ENCODE data around the gene C15orf61.

The C15orf61 gene

DNA sequence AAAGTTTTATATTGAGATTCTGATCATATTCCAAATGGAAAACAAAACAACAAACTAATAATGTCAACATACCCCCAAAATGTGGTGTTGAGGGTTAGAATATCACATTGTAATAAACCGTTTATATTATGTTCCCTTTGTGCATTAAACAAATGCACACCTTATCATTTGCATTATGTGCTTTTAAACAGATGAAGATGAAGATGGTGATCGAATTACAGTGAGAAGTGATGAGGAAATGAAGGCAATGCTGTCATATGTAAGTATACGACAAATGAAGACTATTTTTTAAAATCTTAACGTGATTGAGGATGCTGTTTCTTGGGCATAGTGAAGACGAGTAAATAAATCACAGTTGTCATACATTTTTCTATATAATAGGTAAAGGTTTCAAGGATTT, 42.2 kb downstream of the C15orf61 start (continued):
- TF ChIP-seq, protein P1, sequence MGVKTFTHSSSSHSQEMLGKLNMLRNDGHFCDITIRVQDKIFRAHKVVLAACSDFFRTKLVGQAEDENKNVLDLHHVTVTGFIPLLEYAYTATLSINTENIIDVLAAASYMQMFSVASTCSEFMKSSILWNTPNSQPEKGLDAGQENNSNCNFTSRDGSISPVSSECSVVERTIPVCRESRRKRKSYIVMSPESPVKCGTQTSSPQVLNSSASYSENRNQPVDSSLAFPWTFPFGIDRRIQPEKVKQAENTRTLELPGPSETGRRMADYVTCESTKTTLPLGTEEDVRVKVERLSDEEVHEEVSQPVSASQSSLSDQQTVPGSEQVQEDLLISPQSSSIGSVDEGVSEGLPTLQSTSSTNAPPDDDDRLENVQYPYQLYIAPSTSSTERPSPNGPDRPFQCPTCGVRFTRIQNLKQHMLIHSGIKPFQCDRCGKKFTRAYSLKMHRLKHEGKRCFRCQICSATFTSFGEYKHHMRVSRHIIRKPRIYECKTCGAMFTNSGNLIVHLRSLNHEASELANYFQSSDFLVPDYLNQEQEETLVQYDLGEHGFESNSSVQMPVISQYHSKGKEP (tag by site-specific recombination; IDR thresholded peaks at IDR 0.05) = peak; percentile 50
- TF ChIP-seq ZNF10 (tag by site-specific recombination; IDR thresholded peaks at IDR 0.05) (0 out of 2 replicates have a peak, but pooled peaks have one; percentile 38), ZNF132 (tag by site-specific recombination; IDR thresholded peaks at IDR 0.05; ENCODE audit: borderline replicate concordance) (no peak)

DNA sequence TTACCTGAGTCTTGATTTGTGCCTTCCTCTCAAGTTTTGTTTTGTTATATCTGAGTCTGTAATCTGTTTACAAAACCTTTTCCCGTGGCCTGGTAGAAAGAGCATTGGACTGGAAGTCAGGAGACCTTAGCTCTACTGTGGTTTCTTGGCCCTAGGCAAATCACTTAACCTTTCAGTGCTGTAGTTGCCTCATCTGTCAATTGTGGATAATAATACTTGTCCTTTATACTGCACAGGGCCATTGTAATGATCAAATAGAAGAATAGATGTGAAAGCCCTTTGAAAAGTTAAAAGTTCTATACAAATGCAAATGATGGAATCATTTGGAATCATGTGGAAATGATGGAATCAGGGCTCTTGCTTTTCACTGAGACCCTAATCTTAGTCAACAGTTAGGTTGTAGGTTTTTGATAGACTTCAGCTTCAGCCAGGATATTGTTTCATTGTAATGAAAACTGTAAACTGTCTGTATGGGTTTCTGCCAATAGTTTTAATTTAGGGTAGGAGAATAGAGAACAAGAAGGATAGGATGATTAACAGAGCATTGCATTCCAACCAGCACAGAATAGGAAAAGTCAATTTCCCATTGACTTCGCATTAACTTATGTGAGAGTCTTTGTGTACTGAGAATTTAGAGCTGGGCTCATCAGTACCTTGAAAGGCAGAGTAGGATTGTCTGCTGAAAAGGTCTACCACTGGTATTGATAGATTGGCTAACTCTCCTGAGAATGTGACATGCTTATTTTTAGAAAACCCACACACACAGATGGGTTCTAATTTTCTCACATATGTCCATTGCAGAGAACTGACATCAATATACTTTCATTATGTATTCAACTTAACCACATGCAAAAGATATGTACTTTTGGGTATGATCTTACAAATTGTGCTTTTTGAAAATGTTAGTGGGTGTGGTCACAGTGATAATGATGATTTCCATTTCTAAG, 43.4 kb downstream of the C15orf61 start:
- CTCF ChIA-PET = interaction anchor here (0.6 kb wide), 2 partner anchors 106 to 117 kb away, joined by 3 read pairs; no protein-coding TSS in a partner anchor
- POLR2A ChIA-PET = no interaction called here

DNA sequence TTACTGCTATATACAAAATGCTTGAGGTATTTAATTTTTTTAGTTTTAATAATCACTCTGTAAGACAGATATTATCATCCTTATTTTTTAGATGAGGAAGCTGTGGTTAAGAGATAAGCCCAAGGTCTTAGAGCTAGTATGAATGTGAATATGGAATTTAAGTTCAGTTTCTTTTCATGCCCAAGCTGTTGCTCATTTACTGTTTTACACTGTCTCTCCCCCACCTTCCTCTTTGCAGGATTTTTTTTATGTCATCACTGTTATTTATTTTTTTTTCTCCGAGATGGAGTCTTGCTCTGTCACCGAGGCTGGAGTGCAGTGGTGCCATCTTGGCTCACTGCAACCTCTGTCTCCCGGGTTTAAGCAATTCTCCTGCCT, 44.0 kb downstream of the C15orf61 start:
- no peak for TF ChIP-seq ZNF654 (tag by site-specific recombination; IDR thresholded peaks at IDR 0.05; ENCODE audit: low read depth)
- TF ChIP-seq KLF9 (tag by site-specific recombination; IDR thresholded peaks at IDR 0.05; ENCODE audit: low read depth) = no peak
- no peak for TF ChIP-seq ZNF473 (tag by site-specific recombination; IDR thresholded peaks at IDR 0.05)
- TF ChIP-seq GFI1B (tag by site-specific recombination; IDR thresholded peaks at IDR 0.05) = no peak
- CTCF ChIA-PET = interaction anchor here (0.6 kb wide), 1 partner anchor 106 kb away, joined by 3 read pairs; no protein-coding TSS in a partner anchor
- no peaks in the 10 kb centered on the region for H3K9me3 ChIP-seq (ENCODE audit: control insufficient read depth, insufficient read depth, low read depth, low read length)
- H3K27ac ChIP-seq (ENCODE audit: extremely low read depth, low read depth, low read length) = no peak overlapping the region
- no peak overlapping the region for H3K4me3 ChIP-seq (ENCODE audit: low read depth, low read length)
- POLR2A ChIA-PET = no interaction called here
- peaks cover 25% of the 10 kb centered on the region for H3K4me1 ChIP-seq (ENCODE audit: control insufficient read depth, insufficient read depth, low read length)
- H3K36me3 ChIP-seq (ENCODE audit: control insufficient read depth in 2 of 2, insufficient read depth in 1 of 2, low read length in 2 of 2) = no peaks in the 10 kb centered on the region

More for the DNA sequence above, 43.4 kb downstream of the C15orf61 start:
- Histone ChIP-seq H3K27ac (ENCODE audit: extremely low read depth, low read depth, low read length) (no peak overlapping the region), H3K36me3 (ENCODE audit: control insufficient read depth in 2 of 2, insufficient read depth in 1 of 2, low read length in 2 of 2) (no peaks in the 10 kb centered on the region), H3K4me1 (ENCODE audit: control insufficient read depth, insufficient read depth, low read length) (peaks cover 21% of the 10 kb centered on the region), H3K9me3 (ENCODE audit: control insufficient read depth, insufficient read depth, low read depth, low read length) (no peaks in the 10 kb centered on the region), H3K4me3 (ENCODE audit: low read depth, low read length) (no peak overlapping the region)
- TF ChIP-seq KLF10 (tag by site-specific recombination; IDR thresholded peaks at IDR 0.05) (0 out of 2 replicates have a peak, but pooled peaks have one; percentile 15), SP2 (tag by site-specific recombination; IDR thresholded peaks at IDR 0.05) (no peak)

DNA sequence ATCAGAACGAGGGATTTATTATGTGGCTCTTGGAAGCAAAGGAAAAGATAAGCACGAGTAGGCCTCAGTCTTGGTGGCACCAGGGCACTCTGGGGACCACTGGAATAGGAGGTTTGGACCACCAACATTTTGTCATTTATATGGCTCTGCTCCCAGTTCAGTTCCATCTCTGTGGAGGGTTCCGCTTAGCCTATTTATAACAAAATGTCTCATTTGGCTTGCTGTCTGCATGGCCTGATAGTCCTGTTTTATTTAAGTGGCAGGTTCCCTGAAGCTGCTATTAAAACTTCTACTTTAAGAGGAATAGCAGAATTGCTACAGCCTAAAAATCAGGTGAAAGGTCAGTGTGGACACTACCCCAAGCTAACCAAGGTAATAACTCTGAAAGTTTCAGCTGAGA, 48.7 kb downstream of the C15orf61 start:
- TF ChIP-seq, protein P2, sequence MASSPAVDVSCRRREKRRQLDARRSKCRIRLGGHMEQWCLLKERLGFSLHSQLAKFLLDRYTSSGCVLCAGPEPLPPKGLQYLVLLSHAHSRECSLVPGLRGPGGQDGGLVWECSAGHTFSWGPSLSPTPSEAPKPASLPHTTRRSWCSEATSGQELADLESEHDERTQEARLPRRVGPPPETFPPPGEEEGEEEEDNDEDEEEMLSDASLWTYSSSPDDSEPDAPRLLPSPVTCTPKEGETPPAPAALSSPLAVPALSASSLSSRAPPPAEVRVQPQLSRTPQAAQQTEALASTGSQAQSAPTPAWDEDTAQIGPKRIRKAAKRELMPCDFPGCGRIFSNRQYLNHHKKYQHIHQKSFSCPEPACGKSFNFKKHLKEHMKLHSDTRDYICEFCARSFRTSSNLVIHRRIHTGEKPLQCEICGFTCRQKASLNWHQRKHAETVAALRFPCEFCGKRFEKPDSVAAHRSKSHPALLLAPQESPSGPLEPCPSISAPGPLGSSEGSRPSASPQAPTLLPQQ (tag by site-specific recombination; IDR thresholded peaks at IDR 0.05) = no peak
- no peak for TF ChIP-seq ZNF658 (tag by site-specific recombination; IDR thresholded peaks at IDR 0.05)
- TF ChIP-seq, protein P3, sequence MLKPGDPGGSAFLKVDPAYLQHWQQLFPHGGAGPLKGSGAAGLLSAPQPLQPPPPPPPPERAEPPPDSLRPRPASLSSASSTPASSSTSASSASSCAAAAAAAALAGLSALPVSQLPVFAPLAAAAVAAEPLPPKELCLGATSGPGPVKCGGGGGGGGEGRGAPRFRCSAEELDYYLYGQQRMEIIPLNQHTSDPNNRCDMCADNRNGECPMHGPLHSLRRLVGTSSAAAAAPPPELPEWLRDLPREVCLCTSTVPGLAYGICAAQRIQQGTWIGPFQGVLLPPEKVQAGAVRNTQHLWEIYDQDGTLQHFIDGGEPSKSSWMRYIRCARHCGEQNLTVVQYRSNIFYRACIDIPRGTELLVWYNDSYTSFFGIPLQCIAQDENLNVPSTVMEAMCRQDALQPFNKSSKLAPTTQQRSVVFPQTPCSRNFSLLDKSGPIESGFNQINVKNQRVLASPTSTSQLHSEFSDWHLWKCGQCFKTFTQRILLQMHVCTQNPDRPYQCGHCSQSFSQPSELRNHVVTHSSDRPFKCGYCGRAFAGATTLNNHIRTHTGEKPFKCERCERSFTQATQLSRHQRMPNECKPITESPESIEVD (tag by site-specific recombination; IDR thresholded peaks at IDR 0.05) = no peak
- no peak for TF ChIP-seq ZNF121 (tag by site-specific recombination; IDR thresholded peaks at IDR 0.05)
- no peak for TF ChIP-seq ZBTB48 (tag by site-specific recombination; IDR thresholded peaks at IDR 0.05)
- TF ChIP-seq ZNF585B (tag by site-specific recombination; IDR thresholded peaks at IDR 0.05) = no peak
- TF ChIP-seq, protein P4, sequence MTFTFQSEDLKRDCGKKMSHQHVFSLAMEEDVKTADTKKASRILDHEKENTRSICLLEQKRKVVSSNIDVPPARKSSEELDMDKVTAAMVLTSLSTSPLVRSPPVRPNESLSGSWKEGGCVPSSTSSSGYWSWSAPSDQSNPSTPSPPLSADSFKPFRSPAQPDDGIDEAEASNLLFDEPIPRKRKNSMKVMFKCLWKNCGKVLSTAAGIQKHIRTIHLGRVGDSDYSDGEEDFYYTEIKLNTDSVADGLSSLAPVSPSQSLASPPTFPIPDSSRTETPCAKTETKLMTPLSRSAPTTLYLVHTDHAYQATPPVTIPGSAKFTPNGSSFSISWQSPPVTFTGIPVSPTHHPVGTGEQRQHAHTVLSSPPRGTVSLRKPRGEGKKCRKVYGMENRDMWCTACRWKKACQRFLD (tag by site-specific recombination; IDR thresholded peaks at IDR 0.05) = no peak
- no peak for TF ChIP-seq ZNF555 (tag by site-specific recombination; conservative IDR thresholded peaks at IDR 0.05)
- TF ChIP-seq ZNF23 (tag by site-specific recombination; IDR thresholded peaks at IDR 0.05; ENCODE audit: borderline replicate concordance) = no peak
- TF ChIP-seq ZSCAN16 (tag by site-specific recombination; IDR thresholded peaks at IDR 0.05) = no peak
- no peak for TF ChIP-seq ZNF292 (tag by site-specific recombination; IDR thresholded peaks at IDR 0.05; ENCODE audit: borderline replicate concordance, low read depth)
- TF ChIP-seq ZXDB (tag by site-specific recombination; IDR thresholded peaks at IDR 0.05) = no peak
- TF ChIP-seq SP7 (tag by site-specific recombination; IDR thresholded peaks at IDR 0.05) = no peak
- no peak for TF ChIP-seq ZNF350 (tag by site-specific recombination; IDR thresholded peaks at IDR 0.05)
- TF ChIP-seq GLI4 (tag by site-specific recombination; IDR thresholded peaks at IDR 0.05) = no peak
- ChIA-PET CTCF (no interaction called here), POLR2A (no interaction called here)
- no peaks in the 10 kb centered on the region for H3K36me3 ChIP-seq (ENCODE audit: control insufficient read depth in 2 of 2, insufficient read depth in 1 of 2, low read length in 2 of 2)
- no peak overlapping the region for H3K27ac ChIP-seq (ENCODE audit: extremely low read depth, low read depth, low read length)
- H3K9me3 ChIP-seq (ENCODE audit: control insufficient read depth, insufficient read depth, low read depth, low read length) = no peaks in the 10 kb centered on the region
- H3K4me1 ChIP-seq (ENCODE audit: control insufficient read depth, insufficient read depth, low read length) = peaks cover 11% of the 10 kb centered on the region
- no peak overlapping the region for H3K4me3 ChIP-seq (ENCODE audit: low read depth, low read length)
